NCI-H526 (cell line): ENCODE data around the gene HIGD2B.
"Not testable (repeated sequence)": the region's sequence is repeated elsewhere in the genome, so short reads cannot be mapped to it uniquely, and the experiment has no call there.

Source experiments
- DNase-seq, 2 experiments: peaks; one replicate each; lab custom pipeline; 2025; lab: John Stamatoyannopoulos, UW

The HIGD2B gene

GRCh38 chr15:72676838-72677237, 9.1 kb downstream of the HIGD2B start:
- no peak for DNase-seq

GRCh38 chr15:72671525-72671924, 14.5 kb downstream of the HIGD2B start:
- DNase-seq: no peak

GRCh38 chr15:72670656-72671352, 15.2 kb downstream of the HIGD2B start:
- not testable (repeated sequence) for DNase-seq

- not testable (repeated sequence) for DNase-seq
These were observed 16.2 kb downstream of the HIGD2B start for GRCh38 chr15:72669803-72670202.

- DNase-seq: not testable (repeated sequence)
These were observed 20.3 kb downstream of the HIGD2B start for GRCh38 chr15:72665706-72666105.

GRCh38 chr15:72663931-72664330, 22.1 kb downstream of the HIGD2B start:
- not testable (repeated sequence) for DNase-seq

- DNase-seq: not testable (repeated sequence)
These were observed 24.9 kb downstream of the HIGD2B start for GRCh38 chr15:72661081-72661480.

- DNase-seq: not testable (repeated sequence)
These were observed 30.0 kb downstream of the HIGD2B start for GRCh38 chr15:72656014-72656413.

- DNase-seq: not testable (repeated sequence)
These were observed 31.6 kb downstream of the HIGD2B start, which contains the start of gene GOLGA6B for GRCh38 chr15:72654397-72654796. Gene GOLGA6B, plus strand, starts transcription at chr15:72654697. Its CDS starts 41 bp downstream, at chr15:72654738.

- not testable (repeated sequence) for DNase-seq
These were observed 37.2 kb downstream of the HIGD2B start for GRCh38 chr15:72648631-72649253.

- DNase-seq: not testable (repeated sequence)
These were observed 43.7 kb downstream of the HIGD2B start for GRCh38 chr15:72642271-72642670.

- not testable (repeated sequence) for DNase-seq
These were observed 46.1 kb downstream of the HIGD2B start for GRCh38 chr15:72639759-72640483.

GRCh38 chr15:72636519-72637282, 49.3 kb downstream of the HIGD2B start:
- DNase-seq: not testable (repeated sequence)

- not testable (repeated sequence) for DNase-seq
These were observed 56.9 kb downstream of the HIGD2B start for GRCh38 chr15:72629068-72629570.

- DNase-seq: not testable (repeated sequence)
These were observed 57.5 kb downstream of the HIGD2B start for GRCh38 chr15:72628249-72629067.

GRCh38 chr15:72626153-72626552, 59.8 kb downstream of the HIGD2B start:
- DNase-seq: not testable (repeated sequence)
